Peyer's patch (tissue), 4 donors: ENCODE results near the gene TUBGCP5.

Source experiments
- POLR2A ChIP-seq, 2 donors: fragments of 450-650 bp; IDR thresholded peaks; one replicate each; pipeline ENCODE4 v1.5.1; 2017; ENCODE audit warnings: antibody characterized with exemption in 2 of 2, mild to moderate bottlenecking in 2 of 2, moderate library complexity in 2 of 2
- TF ChIP-seq, protein P1 (sequence below), 6 experiments: fragments of 450-650 bp in 4 of 6; fragments of 200-600 bp in 2 of 6; sonication (generic) in 1 of 6; IDR thresholded peaks; one replicate each; pipeline ENCODE4 v1.5.1; 2017 to 2019; ENCODE audit warnings: antibody characterized with exemption in 6 of 6, mild to moderate bottlenecking in 3 of 6, moderate library complexity in 1 of 6

DNA sequence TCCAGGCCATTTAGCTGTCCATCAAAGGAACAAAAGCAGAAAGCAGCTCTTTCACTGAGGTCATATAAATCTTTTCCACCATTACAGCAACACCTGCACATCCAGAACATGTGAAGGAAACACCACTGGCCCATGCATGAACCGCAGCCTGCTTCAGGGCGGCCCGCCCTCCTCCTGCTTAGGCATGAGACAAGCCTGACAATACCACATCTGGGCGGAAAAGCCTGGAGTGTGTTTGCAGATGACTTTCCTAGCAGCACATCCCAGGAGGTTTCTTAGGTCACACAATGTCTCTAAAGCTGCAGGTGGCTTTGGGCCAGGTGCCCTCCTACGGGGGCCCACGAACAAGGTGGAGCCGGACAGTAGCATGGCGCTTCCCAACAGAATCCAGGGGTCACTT is 78.8 kb downstream of the TUBGCP5 start:
- TF ChIP-seq, protein P1, sequence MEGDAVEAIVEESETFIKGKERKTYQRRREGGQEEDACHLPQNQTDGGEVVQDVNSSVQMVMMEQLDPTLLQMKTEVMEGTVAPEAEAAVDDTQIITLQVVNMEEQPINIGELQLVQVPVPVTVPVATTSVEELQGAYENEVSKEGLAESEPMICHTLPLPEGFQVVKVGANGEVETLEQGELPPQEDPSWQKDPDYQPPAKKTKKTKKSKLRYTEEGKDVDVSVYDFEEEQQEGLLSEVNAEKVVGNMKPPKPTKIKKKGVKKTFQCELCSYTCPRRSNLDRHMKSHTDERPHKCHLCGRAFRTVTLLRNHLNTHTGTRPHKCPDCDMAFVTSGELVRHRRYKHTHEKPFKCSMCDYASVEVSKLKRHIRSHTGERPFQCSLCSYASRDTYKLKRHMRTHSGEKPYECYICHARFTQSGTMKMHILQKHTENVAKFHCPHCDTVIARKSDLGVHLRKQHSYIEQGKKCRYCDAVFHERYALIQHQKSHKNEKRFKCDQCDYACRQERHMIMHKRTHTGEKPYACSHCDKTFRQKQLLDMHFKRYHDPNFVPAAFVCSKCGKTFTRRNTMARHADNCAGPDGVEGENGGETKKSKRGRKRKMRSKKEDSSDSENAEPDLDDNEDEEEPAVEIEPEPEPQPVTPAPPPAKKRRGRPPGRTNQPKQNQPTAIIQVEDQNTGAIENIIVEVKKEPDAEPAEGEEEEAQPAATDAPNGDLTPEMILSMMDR (IDR thresholded peaks at IDR 0.05): no peak
- TF ChIP-seq POLR2A (IDR thresholded peaks at IDR 0.05): no peak
